ENCODE measurements around the gene DPH2. TPM values are rescaled to one million over a fixed set of nuclear protein-coding genes. Genes with fewer than 3 reads are reported as not detected.

DPH2 gene
- total RNA-seq, 2 donors from 2014 or later: 37.4 to 93.8 TPM

- Mint-ChIP-seq H3K27me3 (peaks cover 9 to 20% of the 10 kb centered on the region in 2 donors), H3K27ac (no peak overlapping the region), H3K36me3 (no peaks in the 10 kb centered on the region), H3K4me3 (no peak overlapping the region), H3K4me1 (ENCODE audit: low read depth in 2 of 2) (peaks cover 0 to 20% of the 10 kb centered on the region in 2 donors), H3K9me3 (no peaks in the 10 kb centered on the region)
- ATAC-seq: no peak
- DNase-seq (ENCODE audit: low spot score): no peak
Measured at GRCh38 chr1:43935711-43936427, 33.9 kb upstream of the DPH2 start.

DNA sequence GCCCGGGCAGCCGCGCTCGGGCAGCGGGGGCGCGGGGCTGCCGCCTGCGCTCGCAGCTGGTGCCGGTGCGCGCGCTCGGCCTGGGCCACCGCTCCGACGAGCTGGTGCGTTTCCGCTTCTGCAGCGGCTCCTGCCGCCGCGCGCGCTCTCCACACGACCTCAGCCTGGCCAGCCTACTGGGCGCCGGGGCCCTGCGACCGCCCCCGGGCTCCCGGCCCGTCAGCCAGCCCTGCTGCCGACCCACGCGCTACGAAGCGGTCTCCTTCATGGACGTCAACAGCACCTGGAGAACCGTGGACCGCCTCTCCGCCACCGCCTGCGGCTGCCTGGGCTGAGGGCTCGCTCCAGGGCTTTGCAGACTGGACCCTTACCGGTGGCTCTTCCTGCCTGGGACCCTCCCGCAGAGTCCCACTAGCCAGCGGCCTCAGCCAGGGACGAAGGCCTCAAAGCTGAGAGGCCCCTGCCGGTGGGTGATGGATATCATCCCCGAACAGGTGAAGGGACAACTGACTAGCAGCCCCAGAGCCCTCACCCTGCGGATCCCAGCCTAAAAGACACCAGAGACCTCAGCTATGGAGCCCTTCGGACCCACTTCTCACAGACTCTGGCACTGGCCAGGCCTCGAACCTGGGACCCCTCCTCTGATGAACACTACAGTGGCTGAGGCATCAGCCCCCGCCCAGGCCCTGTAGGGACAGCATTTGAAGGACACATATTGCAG is 33.2 kb upstream of the DPH2 start:
- DNase-seq (ENCODE audit: low spot score) (no peak), ATAC-seq (peak; percentile 48 to 49)
- H3K4me3 Mint-ChIP-seq: peak overlapping the region; percentile 59
- no peaks in the 10 kb centered on the region for H3K36me3 Mint-ChIP-seq
- no peak overlapping the region for H3K27ac Mint-ChIP-seq
- H3K27me3 Mint-ChIP-seq: peaks cover 9 to 20% of the 10 kb centered on the region in 2 donors
- H3K4me1 Mint-ChIP-seq (ENCODE audit: low read depth in 2 of 2): peaks cover 0 to 20% of the 10 kb centered on the region in 2 donors
- no peaks in the 10 kb centered on the region for H3K9me3 Mint-ChIP-seq

GRCh38 chr1:43937179-43937865 is 32.5 kb upstream of the DPH2 start:
- Mint-ChIP-seq H3K27ac (no peak overlapping the region), H3K4me1 (ENCODE audit: low read depth in 2 of 2) (peaks cover 0 to 20% of the 10 kb centered on the region in 2 donors), H3K36me3 (no peaks in the 10 kb centered on the region), H3K4me3 (no peak overlapping the region), H3K9me3 (no peaks in the 10 kb centered on the region), H3K27me3 (peaks cover 9 to 20% of the 10 kb centered on the region in 2 donors)
- DNase-seq (ENCODE audit: low spot score): peak; percentile 31
- no peak for ATAC-seq

DNA sequence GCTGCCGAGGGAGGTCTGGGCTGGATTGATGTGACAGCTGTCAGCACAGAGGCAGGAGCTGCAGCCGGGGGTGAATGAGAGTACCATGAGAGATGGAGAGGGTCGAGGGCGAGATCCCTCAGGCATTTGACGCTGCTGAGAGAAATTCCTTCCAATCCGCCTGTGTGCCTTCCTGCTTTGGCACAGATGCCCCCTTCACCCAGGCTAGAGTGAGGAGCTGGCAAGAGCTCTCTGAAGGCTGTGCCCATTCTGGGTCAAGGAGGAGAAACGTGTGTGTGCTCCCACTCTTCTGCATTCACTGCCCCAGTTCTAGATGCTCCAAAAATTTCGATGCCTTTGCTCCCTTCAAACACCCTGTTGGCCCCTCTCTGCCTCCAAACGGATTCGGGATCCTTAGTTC is 31.4 kb upstream of the DPH2 start:
- H3K27me3 Mint-ChIP-seq: peaks cover 0 to 11% of the 10 kb centered on the region in 2 donors
- no peak overlapping the region for H3K27ac Mint-ChIP-seq
- no peaks in the 10 kb centered on the region for H3K9me3 Mint-ChIP-seq
- no peak for DNase-seq (ENCODE audit: low spot score)
- H3K36me3 Mint-ChIP-seq: no peaks in the 10 kb centered on the region
- H3K4me1 Mint-ChIP-seq (ENCODE audit: low read depth in 2 of 2): peaks cover 4 to 13% of the 10 kb centered on the region in 2 donors
- no peak overlapping the region for H3K4me3 Mint-ChIP-seq
- ATAC-seq: no peak

GRCh38 chr1:43938892-43939587 is 30.8 kb upstream of the DPH2 start:
- H3K36me3 Mint-ChIP-seq: no peaks in the 10 kb centered on the region
- H3K27me3 Mint-ChIP-seq: peaks cover 0 to 8% of the 10 kb centered on the region in 2 donors
- H3K4me1 Mint-ChIP-seq (ENCODE audit: low read depth in 2 of 2): peaks cover 4 to 10% of the 10 kb centered on the region in 2 donors
- DNase-seq (ENCODE audit: low spot score) (peak; percentile 48), ATAC-seq (no peak)
- no peak overlapping the region for H3K27ac Mint-ChIP-seq
- no peak overlapping the region for H3K4me3 Mint-ChIP-seq
- no peaks in the 10 kb centered on the region for H3K9me3 Mint-ChIP-seq

DNA sequence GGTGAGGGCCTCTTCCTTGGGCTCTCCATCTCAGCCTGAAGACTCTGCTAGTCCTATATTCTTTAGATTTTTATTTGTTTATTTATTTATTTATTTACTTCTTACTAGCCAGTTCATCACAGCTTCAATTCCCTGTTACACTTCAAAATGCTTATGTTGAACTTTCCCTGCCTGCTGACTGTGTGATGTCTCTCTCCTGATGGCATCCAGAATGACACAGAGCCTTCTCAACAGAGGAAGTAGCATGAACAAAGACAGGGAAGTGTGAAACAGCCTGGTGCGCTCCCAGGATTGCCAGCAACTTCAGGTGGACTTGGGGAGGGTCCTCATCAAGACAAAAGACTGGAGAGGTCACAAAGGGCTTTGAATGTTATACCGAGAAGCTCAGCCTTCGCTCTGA is 27.4 kb upstream of the DPH2 start:
- Mint-ChIP-seq H3K4me1 (ENCODE audit: low read depth in 2 of 2) (peaks cover 17 to 23% of the 10 kb centered on the region in 2 donors), H3K9me3 (no peaks in the 10 kb centered on the region), H3K27ac (no peak overlapping the region), H3K4me3 (no peak overlapping the region), H3K27me3 (no peaks in the 10 kb centered on the region), H3K36me3 (no peaks in the 10 kb centered on the region)
- ATAC-seq (no peak), DNase-seq (ENCODE audit: low spot score) (no peak)

- Mint-ChIP-seq H3K4me1 (ENCODE audit: low read depth in 2 of 2) (peaks cover 24 to 27% of the 10 kb centered on the region in 2 donors), H3K4me3 (peak overlapping the region; percentile 95), H3K27me3 (no peaks in the 10 kb centered on the region), H3K9me3 (no peaks in the 10 kb centered on the region), H3K27ac (peak overlapping the region in 1 of 2 donors; percentile 95), H3K36me3 (no peaks in the 10 kb centered on the region)
- ATAC-seq: no peak
- no peak for DNase-seq (ENCODE audit: low spot score)
Measured at GRCh38 chr1:43944860-43945259, 24.9 kb upstream of the DPH2 start.

GRCh38 chr1:43945674-43946235 is 24.1 kb upstream of the DPH2 start:
- H3K4me1 Mint-ChIP-seq (ENCODE audit: low read depth in 2 of 2): peaks cover 26 to 33% of the 10 kb centered on the region in 2 donors
- no peak for ATAC-seq
- peak overlapping the region; percentile 95 for H3K4me3 Mint-ChIP-seq
- H3K36me3 Mint-ChIP-seq: peaks cover 6% of the 10 kb centered on the region
- no peak for DNase-seq (ENCODE audit: low spot score)
- peak overlapping the region; percentile 86 to 95 for H3K27ac Mint-ChIP-seq
- no peaks in the 10 kb centered on the region for H3K27me3 Mint-ChIP-seq
- H3K9me3 Mint-ChIP-seq: no peaks in the 10 kb centered on the region

DNA sequence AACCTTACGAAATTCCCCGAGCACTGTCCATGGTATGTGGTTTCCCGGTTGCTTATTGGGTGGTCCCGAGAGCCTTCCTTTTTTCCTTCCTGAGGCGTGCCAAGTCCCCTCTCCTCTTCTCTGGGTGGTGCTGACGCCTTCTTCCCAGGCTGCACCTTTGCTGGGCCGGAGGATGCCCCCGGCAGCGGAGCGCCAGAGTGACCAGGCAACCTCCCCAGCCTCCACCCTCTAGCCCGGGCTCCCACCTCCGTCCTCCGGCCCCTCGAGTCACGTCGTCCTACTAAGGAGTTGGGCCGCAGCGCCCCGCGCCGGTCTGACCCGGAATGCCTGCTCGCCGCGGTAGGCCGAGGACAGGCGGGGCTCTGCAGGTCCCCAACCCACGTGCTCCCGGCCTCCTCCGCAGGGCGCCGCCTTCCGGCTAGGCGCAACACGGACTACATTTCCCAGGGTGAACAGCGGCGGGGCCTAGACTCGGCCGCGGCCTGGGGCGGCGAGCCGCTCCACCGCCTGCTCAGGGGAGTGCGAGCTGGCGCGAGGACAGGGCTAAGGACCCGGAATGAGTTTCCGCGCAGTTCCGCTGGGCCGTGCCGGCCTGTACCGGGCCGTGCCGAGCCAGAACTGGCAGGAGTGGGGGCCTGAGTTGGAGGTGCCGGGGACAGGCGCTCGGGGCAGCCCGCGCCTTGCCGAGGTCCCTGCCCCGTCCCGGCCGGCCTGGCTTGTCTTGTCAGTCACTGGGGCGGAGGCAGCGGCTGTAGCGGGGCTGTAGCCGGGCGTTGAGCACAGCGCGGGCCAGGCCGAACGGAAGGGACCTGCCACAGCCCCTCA is 23.4 kb upstream of the DPH2 start, which contains the start of gene IPO13:
IPO13 (plus strand) TSS at position 715 of the 825 bp plus-strand sequence. CDS start 651 bp downstream, outside the sequence.
- H3K36me3 Mint-ChIP-seq: peaks cover 7% of the 10 kb centered on the region
- ATAC-seq (peak; percentile 98 to 99), DNase-seq (ENCODE audit: low spot score) (peak; percentile 98)
- H3K27ac Mint-ChIP-seq: peak within 1 kb of the TSS; percentile 86 to 95
- H3K9me3 Mint-ChIP-seq: no peaks in the 10 kb centered on the region
- H3K4me1 Mint-ChIP-seq (ENCODE audit: low read depth in 2 of 2): peaks cover 29 to 40% of the 10 kb centered on the region in 2 donors
- peak within 1 kb of the TSS; percentile 95 for H3K4me3 Mint-ChIP-seq
- H3K27me3 Mint-ChIP-seq: no peaks in the 10 kb centered on the region

GRCh38 chr1:43947061-43947873 is 22.5 kb upstream of the DPH2 start:
- Mint-ChIP-seq H3K9me3 (no peaks in the 10 kb centered on the region), H3K27me3 (no peaks in the 10 kb centered on the region), H3K4me1 (ENCODE audit: low read depth in 2 of 2) (peaks cover 29 to 41% of the 10 kb centered on the region in 2 donors), H3K27ac (peak overlapping the region; percentile 86 to 95), H3K4me3 (peak overlapping the region; percentile 95), H3K36me3 (peaks cover 7% of the 10 kb centered on the region)
- DNase-seq (ENCODE audit: low spot score) (no peak), ATAC-seq (no peak)

GRCh38 chr1:43947874-43948437 is 21.9 kb upstream of the DPH2 start:
- no peak for DNase-seq (ENCODE audit: low spot score)
- peaks cover 7% of the 10 kb centered on the region for H3K36me3 Mint-ChIP-seq
- H3K27ac Mint-ChIP-seq: peak overlapping the region; percentile 86 to 95
- no peaks in the 10 kb centered on the region for H3K9me3 Mint-ChIP-seq
- no peak for ATAC-seq
- H3K27me3 Mint-ChIP-seq: no peaks in the 10 kb centered on the region
- H3K4me1 Mint-ChIP-seq (ENCODE audit: low read depth in 2 of 2): peaks cover 29 to 37% of the 10 kb centered on the region in 2 donors
- peak overlapping the region; percentile 95 for H3K4me3 Mint-ChIP-seq

Data from natural killer cell treated with Interleukin-12 subunit alpha and Interleukin-12 subunit beta and Interleukin-15 and Interleukin-18, amount 100 ng/mL, for 72 hours (primary cell).